Brain microvascular endothelial cell (primary cell): ENCODE results near the gene CPEB3.

Experiments used
- DNase-seq: peaks from one replicate; pipeline ENCODE4 v3.0.0-alpha.2; 2020
- H3K27ac ChIP-seq: fragments of 250-450 bp; sonication (Bioruptor Pico); 2 replicates; pipeline ENCODE4 v1.5.1; 2020; ENCODE audit warnings: mild to moderate bottlenecking, moderate library complexity
- H3K27me3 ChIP-seq: fragments of 250-450 bp; sonication (Bioruptor Pico); replicated peaks from 2 replicates; pipeline ENCODE4 v1.5.1; 2020; ENCODE audit warnings: mild to moderate bottlenecking
- H3K36me3 ChIP-seq: fragments of 250-450 bp; sonication (Bioruptor Pico); replicated peaks from 2 replicates; pipeline ENCODE4 v1.5.1; 2020; ENCODE audit warnings: mild to moderate bottlenecking
- H3K4me3 ChIP-seq: 2 replicates; pipeline ENCODE4 v1.5.1; 2011; ENCODE audit warnings: low read depth, mild to moderate bottlenecking, control low read depth, low read length, moderate library complexity
- CTCF ChIP-seq: IDR thresholded peaks from 2 replicates; pipeline ENCODE4 v1.5.1; 2011; ENCODE audit warnings: low read depth, mild to moderate bottlenecking, moderate library complexity, low read length, control low read depth, inconsistent platforms; ENCODE audit errors: missing control alignments
- in situ Hi-C: cut with HindIII; loops from 2 replicates; pipeline ENCODE4 v1.10.0; 2017; ENCODE audit warnings: low sequenced_read_pairs, low pct_ligation_motif_present

The CPEB3 gene

DNA sequence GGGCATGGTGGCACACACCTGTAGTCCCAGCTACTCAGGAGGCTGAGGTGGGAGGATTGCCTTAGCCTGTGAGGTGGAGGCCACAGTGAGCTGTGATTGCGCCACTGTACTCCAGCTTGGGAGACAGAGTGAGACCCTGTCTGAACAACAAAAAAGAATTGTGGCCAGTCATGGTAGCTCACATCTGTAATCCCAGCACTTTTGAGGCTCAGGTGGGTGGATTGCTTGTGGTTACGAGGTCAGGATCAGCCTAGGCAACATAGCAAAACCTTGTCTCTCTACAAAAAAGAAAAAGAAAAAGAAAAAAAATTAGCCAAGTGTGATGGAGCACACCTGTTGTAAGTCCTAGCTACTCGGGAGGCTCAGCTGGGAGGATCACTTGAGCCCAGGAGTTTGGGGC lies 22.9 kb upstream of the CPEB3 start:
- in situ Hi-C loops, result no loop called here

GRCh38 chr10:92309272-92309671 lies 18.4 kb upstream of the CPEB3 start:
- in situ Hi-C loops, result no loop called here

More for the DNA sequence above, 22.9 kb upstream of the CPEB3 start:
- peaks cover 16% of the 10 kb centered on the region for H3K36me3 ChIP-seq
- no peak overlapping the region for H3K27ac ChIP-seq
- TF ChIP-seq CTCF, result no peak
- no peak for DNase-seq
- H3K27me3 ChIP-seq, result no peaks in the 10 kb centered on the region
- H3K4me3 ChIP-seq, result no peak overlapping the region

GRCh38 chr10:92305133-92306072 lies 14.5 kb upstream of the CPEB3 start:
- Histone ChIP-seq H3K36me3 (no peaks in the 10 kb centered on the region), H3K27me3 (no peaks in the 10 kb centered on the region), H3K4me3 (no peak overlapping the region), H3K27ac (no peak overlapping the region)
- in situ Hi-C loops, result no loop called here
- no peak for TF ChIP-seq CTCF
- no peak for DNase-seq

More at GRCh38 chr10:92309272-92309671, 18.4 kb upstream of the CPEB3 start:
- H3K27ac ChIP-seq, result no peak overlapping the region
- no peak overlapping the region for H3K4me3 ChIP-seq
- TF ChIP-seq CTCF, result no peak
- peaks cover 13% of the 10 kb centered on the region for H3K36me3 ChIP-seq
- DNase-seq, result no peak
- H3K27me3 ChIP-seq, result no peaks in the 10 kb centered on the region

- no peaks in the 10 kb centered on the region for H3K27me3 ChIP-seq
- in situ Hi-C loops, result no loop called here
- no peak overlapping the region for H3K4me3 ChIP-seq
- H3K36me3 ChIP-seq, result no peaks in the 10 kb centered on the region
- TF ChIP-seq CTCF, result no peak
- DNase-seq, result no peak
- H3K27ac ChIP-seq, result no peak overlapping the region
Observed at GRCh38 chr10:92304061-92304460, 13.2 kb upstream of the CPEB3 start.

DNA sequence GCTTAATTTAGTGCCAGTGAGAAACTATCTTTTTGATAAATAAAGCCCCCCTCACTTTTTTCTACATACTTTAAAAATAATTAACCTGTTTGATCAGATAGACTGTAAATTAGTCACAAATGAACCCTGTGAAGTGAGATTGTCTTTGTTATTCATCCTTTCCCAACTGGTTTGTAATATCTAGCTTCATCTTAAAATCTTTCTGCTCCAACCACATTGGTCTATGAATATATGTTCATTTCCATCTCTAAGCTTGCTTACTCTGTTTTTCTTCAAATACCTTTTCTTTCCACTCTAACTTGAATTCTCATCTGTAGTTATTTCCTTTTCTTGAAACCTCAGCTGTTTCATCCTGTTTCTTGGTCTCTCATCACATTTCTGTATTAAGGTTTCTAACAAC lies 12.2 kb upstream of the CPEB3 start:
- no peak for TF ChIP-seq CTCF
- no peaks in the 10 kb centered on the region for H3K27me3 ChIP-seq
- in situ Hi-C loops, result no loop called here
- H3K36me3 ChIP-seq, result no peaks in the 10 kb centered on the region
- H3K27ac ChIP-seq, result no peak overlapping the region
- no peak overlapping the region for H3K4me3 ChIP-seq
- no peak for DNase-seq
